SH-SY5Y (cell line): ENCODE data around the gene PCDH7.

Experiments used
- GATA2 ChIP-seq: IDR thresholded peaks from 2 replicates; pipeline ENCODE4 v1.6.1; 2011; ENCODE audit warnings: mild to moderate bottlenecking, low read depth, low read length
- GATA3 ChIP-seq: IDR thresholded peaks from 2 replicates; pipeline ENCODE4 v1.6.1; 2011; ENCODE audit warnings: low read depth, mild to moderate bottlenecking, low read length, moderate library complexity

DNA sequence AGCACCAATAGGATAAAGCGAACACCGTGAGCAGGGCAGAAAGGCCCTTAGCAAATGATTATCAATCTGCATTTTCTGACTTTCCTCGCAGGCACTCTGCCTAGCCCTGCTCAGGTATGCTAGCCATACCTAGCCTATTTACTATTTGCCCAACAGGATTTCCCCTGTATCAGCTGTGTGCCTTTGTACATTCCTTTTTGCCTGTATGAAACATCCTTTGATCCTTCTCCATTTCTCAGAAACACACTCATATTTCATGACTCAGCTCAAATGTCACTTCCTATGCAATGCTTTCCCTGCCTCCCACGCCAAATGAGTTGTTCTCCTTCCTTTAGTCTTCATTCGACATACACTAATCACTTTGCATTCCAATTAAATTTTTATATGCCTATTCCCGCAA lies 37.2 kb downstream of the PCDH7 start:
- TF ChIP-seq GATA3 (no peak), GATA2 (no peak)
